ENCODE measurements around the gene STK11. TPM values are rescaled to one million over a fixed set of nuclear protein-coding genes. Genes with fewer than 3 reads are reported as not detected.

Gene STK11
- total and polyA plus RNA-seq, 2 donors = 42.5 to 60.2 TPM

- Histone ChIP-seq H3K27ac (ENCODE audit: low read depth in 1 of 2, low read length in 1 of 2) (peak within 1 kb of the TSS; percentile 68 to 96), H3K4me1 (ENCODE audit: control insufficient read depth in 2 of 2, insufficient read depth in 2 of 2, low read length in 2 of 2) (peaks cover 14 to 35% of the 10 kb centered on the region in 2 donors), H3K36me3 (ENCODE audit: control insufficient read depth in 2 of 2, insufficient read depth in 2 of 2, low read length in 1 of 2) (peaks cover 0 to 13% of the 10 kb centered on the region in 2 donors), H3K9me3 (ENCODE audit: control insufficient read depth in 2 of 2, insufficient read depth in 1 of 2, low read length in 1 of 2) (peaks cover 0 to 4% of the 10 kb centered on the region in 2 donors), H3K27me3 (ENCODE audit: control insufficient read depth in 2 of 2, insufficient read depth in 1 of 2, low read length in 1 of 2) (peaks cover 0 to 10% of the 10 kb centered on the region in 2 donors), H3K4me3 (ENCODE audit: low read length in 2 of 2) (peak within 1 kb of the TSS; percentile 89 to 93)
- DNase-seq (ENCODE audit: low read depth in 6 of 9, low spot score in 9 of 9) = peak in 8 of 9 donors; percentile 37 to 89 (median 76)
- WGBS = 15% methylated on average over 83 of the region's 84 CpGs
Observed at GRCh38 chr19:1173845-1174809, 31.5 kb upstream of the STK11 start, which contains the start of gene SBNO2. TSS of gene SBNO2 (minus strand) at chr19:1174268. CDS start at chr19:1154276, 19,992 bp downstream.

DNA sequence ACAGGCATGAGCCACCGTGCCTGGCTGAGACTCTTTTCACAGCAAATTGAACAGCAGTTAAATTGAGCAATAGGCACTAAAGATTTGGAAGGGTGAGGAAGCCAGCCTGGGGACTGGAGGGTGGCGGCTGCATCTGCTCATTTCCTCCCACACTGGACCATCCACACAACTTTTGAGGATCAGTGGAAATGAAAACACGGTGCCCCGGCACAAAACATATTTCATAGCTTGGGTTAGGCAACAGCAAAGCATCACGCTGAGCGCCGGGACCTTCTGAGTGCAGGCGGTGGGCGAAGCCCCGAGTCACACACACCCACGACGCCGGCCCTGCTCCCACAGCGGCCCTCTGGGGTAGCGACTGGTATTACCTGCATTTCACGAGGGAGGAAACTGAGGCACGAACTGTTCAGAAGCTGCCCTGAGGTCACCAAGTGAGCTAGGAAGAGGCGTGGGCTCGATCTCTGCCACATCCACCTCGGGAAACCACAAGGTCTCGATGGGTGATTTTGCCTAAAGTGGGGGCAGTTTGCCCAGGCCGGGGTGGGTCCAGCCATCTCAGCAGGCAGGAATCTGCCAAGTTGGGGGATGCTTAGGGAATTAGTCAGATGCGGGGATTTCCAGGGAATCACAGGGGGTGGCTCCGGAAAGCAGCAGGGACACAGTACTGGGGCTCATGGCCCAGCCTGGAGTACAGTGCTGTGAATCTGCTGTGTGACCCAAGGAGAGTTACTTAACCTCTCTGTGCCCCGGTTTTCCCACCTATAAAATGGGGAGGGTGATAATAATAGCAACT, 28.1 kb upstream of the STK11 start:
- WGBS = 81% methylated on average over 25 of the region's 25 CpGs
- Histone ChIP-seq H3K4me3 (ENCODE audit: low read length in 2 of 2) (no peak overlapping the region), H3K9me3 (ENCODE audit: control insufficient read depth in 2 of 2, insufficient read depth in 1 of 2, low read length in 1 of 2) (peaks cover 0 to 4% of the 10 kb centered on the region in 2 donors), H3K4me1 (ENCODE audit: control insufficient read depth in 2 of 2, insufficient read depth in 2 of 2, low read length in 2 of 2) (peaks cover 6 to 34% of the 10 kb centered on the region in 2 donors), H3K36me3 (ENCODE audit: control insufficient read depth in 2 of 2, insufficient read depth in 2 of 2, low read length in 1 of 2) (no peaks in the 10 kb centered on the region), H3K27me3 (ENCODE audit: control insufficient read depth in 2 of 2, insufficient read depth in 1 of 2, low read length in 1 of 2) (peaks cover 2 to 37% of the 10 kb centered on the region in 2 donors), H3K27ac (ENCODE audit: low read depth in 1 of 2, low read length in 1 of 2) (peak overlapping the region; percentile 14 to 32)
- no peak for DNase-seq (ENCODE audit: low read depth in 6 of 9, low spot score in 9 of 9)

DNA sequence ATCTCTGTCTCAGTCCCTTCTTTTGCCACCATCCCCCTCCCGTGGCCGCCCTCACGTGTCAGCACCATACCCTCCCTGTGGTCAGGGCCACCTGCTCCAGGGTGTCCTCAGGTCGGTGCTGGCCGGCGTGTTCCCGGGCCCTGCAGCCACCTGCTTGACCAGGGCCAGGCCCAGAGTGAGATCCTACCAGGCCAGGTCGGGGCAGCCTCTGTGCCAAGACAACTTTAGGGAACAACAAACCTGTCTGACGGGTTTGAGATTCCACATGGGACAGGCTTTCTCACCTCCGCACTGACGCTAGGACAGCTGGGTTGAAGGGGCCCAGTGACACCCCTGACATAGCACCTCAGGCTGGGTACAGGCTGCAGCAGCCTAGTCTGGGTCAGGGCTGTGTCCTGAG, 24.0 kb upstream of the STK11 start:
- Histone ChIP-seq H3K9me3 (ENCODE audit: control insufficient read depth in 2 of 2, insufficient read depth in 1 of 2, low read length in 1 of 2) (no peaks in the 10 kb centered on the region), H3K4me1 (ENCODE audit: control insufficient read depth in 2 of 2, insufficient read depth in 2 of 2, low read length in 2 of 2) (peaks cover 0 to 19% of the 10 kb centered on the region in 2 donors), H3K4me3 (ENCODE audit: low read length in 2 of 2) (no peak overlapping the region), H3K36me3 (ENCODE audit: control insufficient read depth in 2 of 2, insufficient read depth in 2 of 2, low read length in 1 of 2) (no peaks in the 10 kb centered on the region), H3K27ac (ENCODE audit: low read depth in 1 of 2, low read length in 1 of 2) (peak overlapping the region; percentile 41 to 64), H3K27me3 (ENCODE audit: control insufficient read depth in 2 of 2, insufficient read depth in 1 of 2, low read length in 1 of 2) (peaks cover 2 to 37% of the 10 kb centered on the region in 2 donors)
- 94% methylated on average over 11 of the region's 11 CpGs for WGBS
- DNase-seq (ENCODE audit: low read depth in 6 of 9, low spot score in 9 of 9) = no peak

DNA sequence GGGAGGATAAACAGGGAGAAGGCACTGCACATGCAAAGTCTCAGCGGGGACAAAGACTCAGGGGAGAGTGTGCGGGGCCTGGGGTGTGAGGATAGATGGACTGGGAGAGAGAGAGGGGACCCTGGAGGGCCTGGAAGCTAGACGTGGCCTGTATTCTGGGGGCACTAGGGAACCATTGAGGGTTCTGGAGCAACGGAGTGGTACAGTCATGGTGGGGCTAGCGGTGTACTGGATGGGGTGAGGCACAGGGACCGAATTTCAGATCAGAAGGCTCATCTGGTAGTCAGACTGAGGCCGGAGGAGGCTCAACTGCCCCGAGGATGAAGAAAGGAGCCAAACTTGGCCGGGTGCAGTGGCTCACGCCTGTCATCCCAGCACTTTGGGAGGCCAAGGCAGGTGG, 23.5 kb upstream of the STK11 start:
- H3K4me3 ChIP-seq (ENCODE audit: low read length in 2 of 2) = no peak overlapping the region
- DNase-seq (ENCODE audit: low read depth in 6 of 9, low spot score in 9 of 9) = no peak
- WGBS = 97% methylated on average over 10 of the region's 10 CpGs
- H3K36me3 ChIP-seq (ENCODE audit: control insufficient read depth in 2 of 2, insufficient read depth in 2 of 2, low read length in 1 of 2) = no peaks in the 10 kb centered on the region
- H3K27me3 ChIP-seq (ENCODE audit: control insufficient read depth in 2 of 2, insufficient read depth in 1 of 2, low read length in 1 of 2) = peaks cover 2 to 37% of the 10 kb centered on the region in 2 donors
- peaks cover 0 to 19% of the 10 kb centered on the region in 2 donors for H3K4me1 ChIP-seq (ENCODE audit: control insufficient read depth in 2 of 2, insufficient read depth in 2 of 2, low read length in 2 of 2)
- H3K27ac ChIP-seq (ENCODE audit: low read depth in 1 of 2, low read length in 1 of 2) = peak overlapping the region in 1 of 2 donors; percentile 41
- no peaks in the 10 kb centered on the region for H3K9me3 ChIP-seq (ENCODE audit: control insufficient read depth in 2 of 2, insufficient read depth in 1 of 2, low read length in 1 of 2)

- H3K4me1 ChIP-seq (ENCODE audit: control insufficient read depth in 2 of 2, insufficient read depth in 2 of 2, low read length in 2 of 2) = peaks cover 0 to 15% of the 10 kb centered on the region in 2 donors
Observed at GRCh38 chr19:1182727-1183126, 22.9 kb upstream of the STK11 start.

DNA sequence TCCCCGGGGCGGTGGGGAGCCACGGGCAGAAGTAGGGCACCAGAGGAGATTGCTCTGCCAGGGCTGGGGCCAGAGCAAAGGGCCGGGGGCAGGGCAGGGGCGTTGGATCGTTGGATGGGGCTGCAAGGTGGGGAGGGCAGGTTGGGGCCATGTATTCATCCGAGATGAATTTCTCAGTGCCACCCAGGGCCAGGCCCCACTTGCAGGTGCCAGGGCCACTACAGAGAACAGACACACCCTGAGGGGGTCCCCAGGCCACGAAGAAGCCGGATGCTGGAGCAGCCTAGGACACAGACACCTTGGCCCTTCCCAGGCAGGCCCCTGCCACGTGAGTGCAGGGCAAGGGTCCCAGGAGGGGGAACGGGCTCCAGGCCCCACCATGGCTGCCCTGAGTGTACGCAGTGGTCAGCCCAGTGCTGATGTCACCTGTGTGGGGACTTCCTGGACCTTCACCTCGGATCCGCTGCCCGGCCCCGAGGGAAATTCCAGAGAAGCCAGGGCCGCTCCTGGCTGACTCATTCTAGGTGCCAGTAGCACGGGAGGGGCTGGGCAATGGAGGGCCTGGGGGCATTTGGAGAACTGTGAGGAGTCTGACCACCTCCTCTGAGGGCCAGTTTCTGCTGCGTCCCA, 21.9 kb upstream of the STK11 start:
- H3K27me3 ChIP-seq (ENCODE audit: control insufficient read depth in 2 of 2, insufficient read depth in 1 of 2, low read length in 1 of 2) = peaks cover 2 to 32% of the 10 kb centered on the region in 2 donors
- no peaks in the 10 kb centered on the region for H3K36me3 ChIP-seq (ENCODE audit: control insufficient read depth in 2 of 2, insufficient read depth in 2 of 2, low read length in 1 of 2)
- WGBS = 93% methylated on average over 19 of the region's 19 CpGs
- no peaks in the 10 kb centered on the region for H3K9me3 ChIP-seq (ENCODE audit: control insufficient read depth in 2 of 2, insufficient read depth in 1 of 2, low read length in 1 of 2)
- H3K4me1 ChIP-seq (ENCODE audit: control insufficient read depth in 2 of 2, insufficient read depth in 2 of 2, low read length in 2 of 2) = peaks cover 0 to 12% of the 10 kb centered on the region in 2 donors
- H3K4me3 ChIP-seq (ENCODE audit: low read length in 2 of 2) = no peak overlapping the region
- H3K27ac ChIP-seq (ENCODE audit: low read depth in 1 of 2, low read length in 1 of 2) = peak overlapping the region in 1 of 2 donors; percentile 33
- no peak for DNase-seq (ENCODE audit: low read depth in 6 of 9, low spot score in 9 of 9)

More at GRCh38 chr19:1182727-1183126, 22.9 kb upstream of the STK11 start:
- DNase-seq (ENCODE audit: low read depth in 6 of 9, low spot score in 9 of 9) = no peak
- H3K9me3 ChIP-seq (ENCODE audit: control insufficient read depth in 2 of 2, insufficient read depth in 1 of 2, low read length in 1 of 2) = no peaks in the 10 kb centered on the region
- H3K27me3 ChIP-seq (ENCODE audit: control insufficient read depth in 2 of 2, insufficient read depth in 1 of 2, low read length in 1 of 2) = peaks cover 2 to 34% of the 10 kb centered on the region in 2 donors
- no peaks in the 10 kb centered on the region for H3K36me3 ChIP-seq (ENCODE audit: control insufficient read depth in 2 of 2, insufficient read depth in 2 of 2, low read length in 1 of 2)
- H3K27ac ChIP-seq (ENCODE audit: low read depth in 1 of 2, low read length in 1 of 2) = no peak overlapping the region
- 96% methylated on average over 11 of the region's 11 CpGs for WGBS
- H3K4me3 ChIP-seq (ENCODE audit: low read length in 2 of 2) = no peak overlapping the region

DNA sequence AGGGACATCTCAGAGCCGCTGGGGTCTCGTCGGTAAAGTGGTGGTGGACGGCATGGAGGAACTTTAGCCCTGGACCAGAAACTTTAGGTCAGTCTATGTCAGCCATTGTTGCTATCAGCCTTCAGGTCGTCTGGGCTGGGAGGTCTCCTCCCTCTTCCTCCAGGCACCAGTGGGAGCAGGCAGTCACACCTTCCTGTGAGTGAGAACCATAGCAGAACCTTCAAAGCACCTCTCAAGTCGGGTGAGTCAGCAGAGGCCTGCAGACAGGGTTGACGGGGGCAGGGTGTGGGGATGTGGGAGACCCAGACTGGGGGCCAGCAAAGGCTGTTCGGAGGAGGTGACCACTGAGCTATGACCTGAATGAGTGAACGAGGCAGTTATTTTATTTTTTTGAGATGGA, 16.2 kb upstream of the STK11 start:
- H3K4me1 ChIP-seq (ENCODE audit: control insufficient read depth in 2 of 2, insufficient read depth in 2 of 2, low read length in 2 of 2) = peaks cover 14 to 32% of the 10 kb centered on the region in 2 donors
- H3K27ac ChIP-seq (ENCODE audit: low read depth in 1 of 2, low read length in 1 of 2) = no peak overlapping the region
- H3K27me3 ChIP-seq (ENCODE audit: control insufficient read depth in 2 of 2, insufficient read depth in 1 of 2, low read length in 1 of 2) = no peaks in the 10 kb centered on the region
- 65% methylated on average over 9 of the region's 9 CpGs for WGBS
- H3K9me3 ChIP-seq (ENCODE audit: control insufficient read depth in 2 of 2, insufficient read depth in 1 of 2, low read length in 1 of 2) = no peaks in the 10 kb centered on the region
- no peaks in the 10 kb centered on the region for H3K36me3 ChIP-seq (ENCODE audit: control insufficient read depth in 2 of 2, insufficient read depth in 2 of 2, low read length in 1 of 2)
- no peak overlapping the region for H3K4me3 ChIP-seq (ENCODE audit: low read length in 2 of 2)
- peak in 1 of 9 donors; percentile 40 for DNase-seq (ENCODE audit: low read depth in 6 of 9, low spot score in 9 of 9)

GRCh38 chr19:1199531-1199930, 6.0 kb upstream of the STK11 start:
- H3K4me3 ChIP-seq (ENCODE audit: low read length in 2 of 2) = no peak overlapping the region
- no peaks in the 10 kb centered on the region for H3K36me3 ChIP-seq (ENCODE audit: control insufficient read depth in 2 of 2, insufficient read depth in 2 of 2, low read length in 1 of 2)
- no peaks in the 10 kb centered on the region for H3K27me3 ChIP-seq (ENCODE audit: control insufficient read depth in 2 of 2, insufficient read depth in 1 of 2, low read length in 1 of 2)
- no peak overlapping the region for H3K27ac ChIP-seq (ENCODE audit: low read depth in 1 of 2, low read length in 1 of 2)
- H3K4me1 ChIP-seq (ENCODE audit: control insufficient read depth in 2 of 2, insufficient read depth in 2 of 2, low read length in 2 of 2) = no peaks in the 10 kb centered on the region
- DNase-seq (ENCODE audit: low read depth in 6 of 9, low spot score in 9 of 9) = no peak
- WGBS = 94% methylated on average over 10 of the region's 10 CpGs
- H3K9me3 ChIP-seq (ENCODE audit: control insufficient read depth in 2 of 2, insufficient read depth in 1 of 2, low read length in 1 of 2) = no peaks in the 10 kb centered on the region

Measured in thymus (tissue), 11 donors.